Suppressor macrophage treated with lipopolysaccharide for 4 hours (primary cell): Measurements from ENCODE around the gene OPCML.

Experiments used
- DNase-seq: peaks from one replicate; pipeline ENCODE4 v3.0.0-alpha.2; 2020

OPCML gene

GRCh38 chr11:133118563-133119268 lies 413.6 kb downstream of the OPCML start:
- DNase-seq, result no peak

GRCh38 chr11:133115099-133115498 lies 417.2 kb downstream of the OPCML start:
- no peak for DNase-seq

- no peak for DNase-seq
Measured at GRCh38 chr11:133107763-133108162, 424.5 kb downstream of the OPCML start.

- no peak for DNase-seq
Measured at GRCh38 chr11:133107136-133107535, 425.2 kb downstream of the OPCML start.

GRCh38 chr11:133106417-133106816 lies 425.9 kb downstream of the OPCML start:
- DNase-seq, result no peak

- no peak for DNase-seq
Measured at GRCh38 chr11:133104009-133104744, 428.1 kb downstream of the OPCML start.

- no peak for DNase-seq
Measured at GRCh38 chr11:133096981-133097380, 435.3 kb downstream of the OPCML start.

- DNase-seq, result no peak
Measured at GRCh38 chr11:133086518-133086917, 445.8 kb downstream of the OPCML start.

GRCh38 chr11:133082841-133083488 lies 449.3 kb downstream of the OPCML start:
- DNase-seq, result peak; percentile 86

- DNase-seq, result no peak
Measured at GRCh38 chr11:133082453-133082781, 449.9 kb downstream of the OPCML start.

GRCh38 chr11:133081730-133082452 lies 450.4 kb downstream of the OPCML start:
- DNase-seq, result no peak

GRCh38 chr11:133081020-133081419 lies 451.3 kb downstream of the OPCML start:
- DNase-seq, result no peak

- peak; percentile 35 for DNase-seq
Measured at GRCh38 chr11:133078591-133079404, 453.5 kb downstream of the OPCML start.

- no peak for DNase-seq
Measured at GRCh38 chr11:133078012-133078411, 454.3 kb downstream of the OPCML start.

GRCh38 chr11:133075351-133075750 lies 456.9 kb downstream of the OPCML start:
- no peak for DNase-seq

GRCh38 chr11:133072858-133073582 lies 459.3 kb downstream of the OPCML start:
- DNase-seq, result no peak

GRCh38 chr11:133072378-133072777 lies 459.9 kb downstream of the OPCML start:
- no peak for DNase-seq

GRCh38 chr11:133070791-133071190 lies 461.5 kb downstream of the OPCML start:
- DNase-seq, result no peak

- no peak for DNase-seq
Measured at GRCh38 chr11:133070021-133070713, 462.1 kb downstream of the OPCML start.

- no peak for DNase-seq
Measured at GRCh38 chr11:133065847-133066485, 466.3 kb downstream of the OPCML start.

GRCh38 chr11:133064961-133065360 lies 467.3 kb downstream of the OPCML start:
- no peak for DNase-seq
